PC-3 (cell line): Measurements from ENCODE around the gene SHROOM3. TPM values are rescaled to one million over a fixed set of nuclear protein-coding genes. Genes with fewer than 3 reads are reported as not detected.

Experiments
- ATAC-seq: fragments of 200-7000 bp; cut with Tn5 transposase; 2 replicates; pipeline ENCODE4 v1.9.1; 2020; ENCODE audit warnings: mild to moderate bottlenecking, moderate library complexity
- BruUV-seq: library from RNA; stranded (reverse); fragments of 400-500 nt; replicated peaks from 2 replicates; lab custom pipeline; 2021; lab: Mats Ljungman, UMichigan
- CTCF ChIA-PET: fragments of 300-600 bp; sonication (Branson Sonifier 250); formaldehyde crosslinking; loops from one replicate; lab custom pipeline; 2022; ENCODE audit warnings: antibody characterized with exemption; lab: Charles Lee
- POLR2A ChIA-PET: fragments of 300-600 bp; sonication (Branson Sonifier 250); formaldehyde crosslinking; loops from one replicate; lab custom pipeline; 2022; ENCODE audit warnings: antibody characterized with exemption; ENCODE audit not compliant: unreplicated experiment; lab: Charles Lee
- DNase-seq: peaks from one replicate; pipeline ENCODE4 v3.0.0-alpha.2; 2015
- H2AFZ ChIP-seq: fragments of 300-600 bp; sonication (generic); 2 replicates; pipeline ENCODE4 v1.6.0; 2016; ENCODE audit warnings: antibody characterized with exemption, low read length
- H3F3A ChIP-seq: fragments of 300-600 bp; sonication (generic); one replicate; pipeline ENCODE4 v1.6.0; 2017; ENCODE audit warnings: antibody characterized with exemption, low read length, control low read depth, mild to moderate bottlenecking; ENCODE audit not compliant: unreplicated experiment
- H3K27ac ChIP-seq: fragments of 300-600 bp; sonication (generic); 2 replicates; pipeline ENCODE4 v1.5.1; 2016; ENCODE audit warnings: mild to moderate bottlenecking, low read length
- H3K27me3 ChIP-seq: fragments of 300-600 bp; sonication (generic); 2 replicates; pipeline ENCODE4 v1.6.1; 2016; ENCODE audit warnings: low read length, mixed read lengths
- H3K36me3 ChIP-seq: fragments of 300-600 bp; sonication (generic); 2 replicates; pipeline ENCODE4 v1.6.1; 2016; ENCODE audit warnings: low read depth, mixed run types, low read length, mixed read lengths
- H3K4me1 ChIP-seq: fragments of 300-600 bp; sonication (generic); 2 replicates; pipeline ENCODE4 v1.5.1; 2016; ENCODE audit warnings: low read length; ENCODE audit not compliant: insufficient read depth
- H3K4me2 ChIP-seq: fragments of 300-600 bp; sonication (generic); 2 replicates; pipeline ENCODE4 v1.6.0; 2016; ENCODE audit warnings: low read length
- H3K4me3 ChIP-seq: fragments of 300-600 bp; sonication (generic); 2 replicates; pipeline ENCODE4 v1.5.1; 2016; ENCODE audit warnings: mild to moderate bottlenecking, low read length, mixed read lengths
- H3K79me2 ChIP-seq: fragments of 300-600 bp; sonication (generic); 2 replicates; pipeline ENCODE4 v1.6.1; 2017; ENCODE audit warnings: low read length, mixed read lengths
- H3K9ac ChIP-seq: fragments of 300-600 bp; sonication (generic); 2 replicates; pipeline ENCODE4 v1.6.0; 2016; ENCODE audit warnings: mild to moderate bottlenecking, low read length
- H3K9me2 ChIP-seq: fragments of 300-600 bp; sonication (generic); replicated peaks from 2 replicates; pipeline ENCODE4 v1.6.1; 2016; ENCODE audit warnings: mixed run types, low read length, mixed read lengths
- H3K9me3 ChIP-seq: fragments of 300-600 bp; sonication (generic); 2 replicates; pipeline ENCODE4 v1.6.1; 2016; ENCODE audit warnings: low read length, mixed read lengths
- H4K20me1 ChIP-seq: fragments of 300-600 bp; sonication (generic); 2 replicates; pipeline ENCODE4 v1.6.1; 2016; ENCODE audit warnings: low read length, mixed read lengths
- EZH2 ChIP-seq: fragments of 300-600 bp; sonication (generic); IDR thresholded peaks from one replicate; pipeline ENCODE4 v1.6.1; 2017; ENCODE audit warnings: antibody characterized with exemption, mild to moderate bottlenecking, low read length; ENCODE audit not compliant: unreplicated experiment
- EZH2phosphoT487 ChIP-seq: fragments of 300-600 bp; sonication (generic); IDR thresholded peaks from 2 replicates; pipeline ENCODE4 v1.6.1; 2018; ENCODE audit warnings: mild to moderate bottlenecking, antibody characterized with exemption, low read length, borderline replicate concordance
- intact Hi-C: fragments of 100-400 bp; cut with micrococcal nuclease; formaldehyde crosslinking; loops from 2 replicates; pipeline ENCODE4 v1.9.0; 2023
- total RNA-seq: library from RNA; depleted of rRNA; stranded (reverse); fragments of >200 nt; gene quantifications from 2 replicates; pipeline ENCODE4 v1.2.3, GENCODE V29; 2014
- TF ChIP-seq, protein P1 (sequence below): fragments of 300-600 bp; sonication (generic); conservative IDR thresholded peaks from 2 replicates; pipeline ENCODE4 v1.5.1; 2017; ENCODE audit warnings: antibody characterized with exemption, low read depth, mild to moderate bottlenecking, low read length

Gene SHROOM3
- total RNA-seq, 1 experiment from 2014 or later = 27.8 TPM

DNA sequence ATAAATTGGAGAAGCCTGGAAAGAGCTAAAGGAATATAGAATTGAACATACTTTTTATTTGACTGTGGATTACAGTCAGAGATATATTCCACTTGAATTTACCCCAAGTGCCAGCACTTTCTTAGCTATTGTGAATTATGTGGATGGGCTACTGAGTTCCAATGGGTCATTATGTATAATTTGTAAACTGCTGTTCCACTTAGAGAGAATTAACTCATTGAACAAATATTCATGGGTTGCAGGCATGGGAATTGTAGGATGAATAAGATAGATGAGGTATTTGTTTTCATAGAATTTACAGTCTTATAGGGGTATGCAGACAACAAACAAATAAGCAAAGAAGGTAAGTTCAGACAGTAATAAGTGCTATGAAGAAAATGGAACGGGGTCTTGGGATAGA lies 195.7 kb downstream of the SHROOM3 start:
- no peak overlapping the region for H3K4me3 ChIP-seq
- no peaks in the 10 kb centered on the region for H3K36me3 ChIP-seq
- ChIA-PET POLR2A (interaction anchor here (0.5 kb wide), 1 partner anchor 97 kb away, joined by 3 read pairs; no protein-coding TSS in a partner anchor), CTCF (no interaction called here)
- intact Hi-C loops = no loop called here
- H3K79me2 ChIP-seq = no peaks in the 10 kb centered on the region
- H3K4me2 ChIP-seq = no peak overlapping the region
- H3K27me3 ChIP-seq = no peaks in the 10 kb centered on the region
- peaks cover 8% of the 10 kb centered on the region; the same call in 1 of the 2 replicates for H3K4me1 ChIP-seq
- no TSS peak for BruUV-seq
- no peaks in the 10 kb centered on the region for H4K20me1 ChIP-seq
- ATAC-seq (no peak), DNase-seq (no peak)
- TF ChIP-seq, protein P1, sequence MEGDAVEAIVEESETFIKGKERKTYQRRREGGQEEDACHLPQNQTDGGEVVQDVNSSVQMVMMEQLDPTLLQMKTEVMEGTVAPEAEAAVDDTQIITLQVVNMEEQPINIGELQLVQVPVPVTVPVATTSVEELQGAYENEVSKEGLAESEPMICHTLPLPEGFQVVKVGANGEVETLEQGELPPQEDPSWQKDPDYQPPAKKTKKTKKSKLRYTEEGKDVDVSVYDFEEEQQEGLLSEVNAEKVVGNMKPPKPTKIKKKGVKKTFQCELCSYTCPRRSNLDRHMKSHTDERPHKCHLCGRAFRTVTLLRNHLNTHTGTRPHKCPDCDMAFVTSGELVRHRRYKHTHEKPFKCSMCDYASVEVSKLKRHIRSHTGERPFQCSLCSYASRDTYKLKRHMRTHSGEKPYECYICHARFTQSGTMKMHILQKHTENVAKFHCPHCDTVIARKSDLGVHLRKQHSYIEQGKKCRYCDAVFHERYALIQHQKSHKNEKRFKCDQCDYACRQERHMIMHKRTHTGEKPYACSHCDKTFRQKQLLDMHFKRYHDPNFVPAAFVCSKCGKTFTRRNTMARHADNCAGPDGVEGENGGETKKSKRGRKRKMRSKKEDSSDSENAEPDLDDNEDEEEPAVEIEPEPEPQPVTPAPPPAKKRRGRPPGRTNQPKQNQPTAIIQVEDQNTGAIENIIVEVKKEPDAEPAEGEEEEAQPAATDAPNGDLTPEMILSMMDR = no peak
- H3K9ac ChIP-seq = no peak overlapping the region
- no peaks in the 10 kb centered on the region for H3K9me2 ChIP-seq
- no peak overlapping the region for H2AFZ ChIP-seq
- H3F3A ChIP-seq = no peaks in the 10 kb centered on the region
- no peak overlapping the region for H3K27ac ChIP-seq
- no peaks in the 10 kb centered on the region for H3K9me3 ChIP-seq

GRCh38 chr4:76634220-76634619 lies 199.2 kb downstream of the SHROOM3 start:
- Histone ChIP-seq H3K4me1 (peaks cover 33% of the 10 kb centered on the region), H3K79me2 (no peaks in the 10 kb centered on the region), H3K27me3 (no peaks in the 10 kb centered on the region), H3K4me3 (no peak overlapping the region; the same call in 1 of the 2 replicates), H3K4me2 (peak overlapping the region; percentile 53; the same call in 1 of the 2 replicates), H4K20me1 (no peaks in the 10 kb centered on the region), H2AFZ (no peak overlapping the region), H3K9me3 (no peaks in the 10 kb centered on the region), H3K36me3 (no peaks in the 10 kb centered on the region), H3K9ac (no peak overlapping the region), H3K9me2 (no peaks in the 10 kb centered on the region), H3K27ac (no peak overlapping the region), H3F3A (no peaks in the 10 kb centered on the region)
- ChIA-PET CTCF (no interaction called here), POLR2A (no interaction called here)
- peak; percentile 41 for DNase-seq
- intact Hi-C loops = no loop called here
- TF ChIP-seq, protein P1 = no peak
- TF ChIP-seq EZH2phosphoT487 = no peak
- no peak for TF ChIP-seq EZH2
- no peak for ATAC-seq
- no TSS peak for BruUV-seq

- CTCF ChIA-PET = no interaction called here
- POLR2A ChIA-PET = no interaction called here
- Histone ChIP-seq H4K20me1 (no peaks in the 10 kb centered on the region), H3K36me3 (no peaks in the 10 kb centered on the region), H3K79me2 (no peaks in the 10 kb centered on the region), H3K27ac (peak overlapping the region; percentile 59), H3K4me1 (peaks cover 44% of the 10 kb centered on the region), H2AFZ (no peak overlapping the region), H3F3A (no peaks in the 10 kb centered on the region), H3K4me2 (peak overlapping the region; percentile 27), H3K9me3 (no peaks in the 10 kb centered on the region), H3K9me2 (no peaks in the 10 kb centered on the region), H3K9ac (no peak overlapping the region), H3K27me3 (no peaks in the 10 kb centered on the region), H3K4me3 (no peak overlapping the region)
- peak; percentile 82 for DNase-seq
- BruUV-seq = no TSS peak
- ATAC-seq = peak; percentile 61
- no peak for TF ChIP-seq EZH2phosphoT487
- TF ChIP-seq, protein P1 = no peak
- no peak for TF ChIP-seq EZH2
- intact Hi-C loops = no loop called here
Measured at GRCh38 chr4:76637712-76638361, 202.8 kb downstream of the SHROOM3 start.
